HCT116 (cell line): Measurements from ENCODE around the gene SMIM35. TPM values are rescaled to one million over a fixed set of nuclear protein-coding genes. Genes with fewer than 3 reads are reported as not detected.

ENCODE experiments used
- ATAC-seq: fragments of 200-7000 bp; cut with Tn5 transposase; 2 replicates; pipeline ENCODE4 v1.9.1; 2020; ENCODE audit warnings: mild to moderate bottlenecking, moderate library complexity
- BruUV-seq: library from RNA; stranded (reverse); fragments of 400-500 nt; replicated peaks from 2 replicates; lab custom pipeline; 2021; lab: Mats Ljungman, UMichigan
- CTCF ChIA-PET: fragments of 300-600 bp; sonication (Branson Sonifier 250); formaldehyde crosslinking; loops from one replicate; lab custom pipeline; 2021; ENCODE audit warnings: antibody characterized with exemption; lab: Charles Lee
- POLR2A ChIA-PET: fragments of 300-600, 350-600 bp; sonication (Branson Sonifier 250); formaldehyde crosslinking; loops from one replicate; lab custom pipeline; 2021; ENCODE audit warnings: antibody characterized with exemption; lab: Charles Lee
- RAD21 ChIA-PET, 2 experiments: fragments of 300-600 bp; sonication (Branson Sonifier 250); formaldehyde crosslinking; loops; one replicate each; lab custom pipeline; 2023; ENCODE audit warnings: low total read pairs in 2 of 2; ENCODE audit not compliant: uncharacterized antibody in 2 of 2, unreplicated experiment in 2 of 2, low non-redundant PET in 1 of 2; lab: Charles Lee
- DNase-seq: peaks from one replicate; pipeline ENCODE4 v3.0.0-alpha.2; 2010; ENCODE audit warnings: low read depth, low spot score
- H2AFZ ChIP-seq: fragments of 200-600 bp; shearing (Covaris generic), sonication (generic); 2 replicates; pipeline ENCODE4 v1.6.1; 2017; ENCODE audit warnings: low read depth, mixed run types, mixed read lengths, antibody characterized with exemption, low read length; ENCODE audit not compliant: poor library complexity, severe bottlenecking
- H3K27ac ChIP-seq: 2 replicates; pipeline ENCODE4 v1.5.1; 2012; ENCODE audit warnings: low read depth, low read length
- H3K27me3 ChIP-seq: fragments of 200-600 bp; sonication (generic); 2 replicates; pipeline ENCODE4 v1.6.1; 2016; ENCODE audit warnings: mixed run types, low read length, mixed read lengths; ENCODE audit not compliant: insufficient read depth
- H3K36me3 ChIP-seq, 2 experiments: fragments of 200-500 bp in 1 of 2; fragments of 200-600 bp in 1 of 2; sonication (Bioruptor generic) in 1 of 2; sonication (generic) in 1 of 2; 2 replicates each; pipeline versions ENCODE4 v1.5.1 to v1.6.1; 2014 to 2016; ENCODE audit warnings: low read length in 2 of 2, inconsistent platforms in 1 of 2, mixed read lengths in 1 of 2, mixed run types in 1 of 2; ENCODE audit not compliant: insufficient read depth in 2 of 2, control insufficient read depth in 1 of 2
- H3K4me1 ChIP-seq, 2 experiments: fragments of 200-600 bp in 1 of 2; sonication (generic) in 1 of 2; 2 replicates each; pipeline versions ENCODE4 v1.5.1 to v1.6.1; 2012 to 2017; ENCODE audit warnings: low read length in 2 of 2, inconsistent platforms in 1 of 2, mild to moderate bottlenecking in 1 of 2, mixed read lengths in 1 of 2, mixed run types in 1 of 2, moderate library complexity in 1 of 2; ENCODE audit not compliant: insufficient read depth in 2 of 2, control insufficient read depth in 1 of 2
- H3K4me2 ChIP-seq: fragments of 200-600 bp; sonication (generic); 2 replicates; pipeline ENCODE4 v1.6.1; 2017; ENCODE audit warnings: mixed run types, low read length, mixed read lengths
- H3K4me3 ChIP-seq, 2 experiments: fragments of 200-600 bp in 1 of 2; sonication (generic) in 1 of 2; replicated peaks in 1 of 2; 2 replicates each; pipeline ENCODE4 v1.5.1; 2011 to 2016; ENCODE audit warnings: low read length in 2 of 2, control low read depth in 1 of 2, low read depth in 1 of 2, mild to moderate bottlenecking in 1 of 2, mixed read lengths in 1 of 2, mixed run types in 1 of 2
- H3K79me2 ChIP-seq: fragments of 200-600 bp; sonication (generic); 2 replicates; pipeline ENCODE4 v1.6.1; 2017; ENCODE audit warnings: mild to moderate bottlenecking, mixed run types, low read length, moderate library complexity, mixed read lengths; ENCODE audit not compliant: insufficient read depth
- H3K9ac ChIP-seq: fragments of 200-600 bp; sonication (generic); 2 replicates; pipeline ENCODE4 v1.6.1; 2016; ENCODE audit warnings: low read length, mixed read lengths
- H3K9me2 ChIP-seq: fragments of 200-600 bp; sonication (generic), shearing (Covaris generic); 2 replicates; pipeline ENCODE4 v1.6.1; 2017; ENCODE audit warnings: mixed run types, mild to moderate bottlenecking, moderate library complexity; ENCODE audit not compliant: insufficient read depth
- H3K9me3 ChIP-seq, 2 experiments: fragments of 200-500 bp in 1 of 2; fragments of 200-600 bp in 1 of 2; sonication (Bioruptor generic) in 1 of 2; sonication (generic) in 1 of 2; 2 replicates each; pipeline ENCODE4 v1.6.1; 2014 to 2017; ENCODE audit warnings: low read length in 2 of 2, mixed read lengths in 2 of 2, inconsistent platforms in 1 of 2, low read depth in 1 of 2, mild to moderate bottlenecking in 1 of 2, mixed run types in 1 of 2, moderate library complexity in 1 of 2; ENCODE audit not compliant: control insufficient read depth in 1 of 2, insufficient read depth in 1 of 2
- H4K20me1 ChIP-seq: fragments of 200-600 bp; sonication (generic), shearing (Covaris generic); 2 replicates; pipeline ENCODE4 v1.6.1; 2017; ENCODE audit warnings: mixed run types, mild to moderate bottlenecking, moderate library complexity; ENCODE audit not compliant: insufficient read depth
- ATF3 ChIP-seq: IDR thresholded peaks from 2 replicates; pipeline ENCODE4 v1.6.1; 2012
- CBX3 ChIP-seq: IDR thresholded peaks from 2 replicates; pipeline ENCODE4 v1.6.1; 2012; ENCODE audit warnings: low read depth
- CEBPB ChIP-seq: IDR thresholded peaks from 2 replicates; pipeline ENCODE4 v1.6.1; 2012; ENCODE audit warnings: low read depth
- CTCF ChIP-seq, 3 experiments: fragments of 200-600 bp in 1 of 3; sonication (generic) in 1 of 3; IDR thresholded peaks in 2 of 3; conservative IDR thresholded peaks in 1 of 3; 2 replicates each; pipeline ENCODE4 v1.5.1; 2012 to 2017; ENCODE audit warnings: low read depth in 2 of 3, low read length in 2 of 3, antibody characterized with exemption in 1 of 3, borderline replicate concordance in 1 of 3, control low read depth in 1 of 3, mild to moderate bottlenecking in 1 of 3, mixed read lengths in 1 of 3, mixed run types in 1 of 3, moderate library complexity in 1 of 3; ENCODE audit not compliant: insufficient read depth in 1 of 3
- EGR1 ChIP-seq: IDR thresholded peaks from 2 replicates; pipeline ENCODE4 v1.6.1; 2012; ENCODE audit warnings: low read depth
- ELF1 ChIP-seq: IDR thresholded peaks from 2 replicates; pipeline ENCODE4 v1.6.1; 2012; ENCODE audit warnings: low read depth, borderline replicate concordance
- POLR2AphosphoS5 ChIP-seq: IDR thresholded peaks from 2 replicates; pipeline ENCODE4 v1.6.1; 2011; ENCODE audit warnings: mild to moderate bottlenecking, low read depth, low read length, moderate library complexity
- REST ChIP-seq: IDR thresholded peaks from 2 replicates; pipeline ENCODE4 v1.6.1; 2012; ENCODE audit warnings: low read depth
- SIN3A ChIP-seq: IDR thresholded peaks from 2 replicates; pipeline ENCODE4 v1.6.1; 2012; ENCODE audit warnings: low read depth
- SP1 ChIP-seq: IDR thresholded peaks from 2 replicates; pipeline ENCODE4 v1.6.1; 2012; ENCODE audit warnings: low read depth
- SRF ChIP-seq: IDR thresholded peaks from 2 replicates; pipeline ENCODE4 v1.6.1; 2012; ENCODE audit warnings: low read depth
- TCF7L2 ChIP-seq: IDR thresholded peaks from 2 replicates; pipeline ENCODE4 v1.7.0; 2011; ENCODE audit warnings: borderline replicate concordance, inconsistent platforms; ENCODE audit not compliant: insufficient read depth, insufficient read length; ENCODE audit errors: extremely low read depth
- YY1 ChIP-seq: IDR thresholded peaks from 2 replicates; pipeline ENCODE4 v1.6.1; 2011; ENCODE audit warnings: low read length, low read depth, moderate library complexity, mild to moderate bottlenecking; ENCODE audit not compliant: insufficient replicate concordance; ENCODE audit errors: extremely low read depth
- ZBTB33 ChIP-seq: IDR thresholded peaks from 2 replicates; pipeline ENCODE4 v1.6.1; 2011; ENCODE audit warnings: mild to moderate bottlenecking, low read length, moderate library complexity; ENCODE audit not compliant: insufficient replicate concordance; ENCODE audit errors: extremely low read depth
- ZFX ChIP-seq: fragments of 450-650 bp; IDR thresholded peaks from 2 replicates; pipeline ENCODE4 v1.6.1; 2017
- ZNF274 ChIP-seq: fragments of 200-500 bp; sonication (Bioruptor generic); IDR thresholded peaks from 2 replicates; pipeline ENCODE4 v1.6.1; 2014; ENCODE audit warnings: mild to moderate bottlenecking, low read depth, low read length, inconsistent platforms
- intact Hi-C: fragments of 100-400 bp; cut with micrococcal nuclease; formaldehyde crosslinking; loops from 2 replicates; pipeline ENCODE4 v1.10.0; 2022
- total RNA-seq: library from RNA; stranded (reverse); gene quantifications from one replicate; pipeline ENCODE4 v1.2.1, GENCODE V29; 2021; ENCODE audit not compliant: unreplicated experiment
- TF ChIP-seq, protein P1 (sequence below): IDR thresholded peaks from 2 replicates; pipeline ENCODE4 v1.6.1; 2012

The SMIM35 gene
- total RNA-seq, 1 experiment from 2014 or later: not detected

DNA sequence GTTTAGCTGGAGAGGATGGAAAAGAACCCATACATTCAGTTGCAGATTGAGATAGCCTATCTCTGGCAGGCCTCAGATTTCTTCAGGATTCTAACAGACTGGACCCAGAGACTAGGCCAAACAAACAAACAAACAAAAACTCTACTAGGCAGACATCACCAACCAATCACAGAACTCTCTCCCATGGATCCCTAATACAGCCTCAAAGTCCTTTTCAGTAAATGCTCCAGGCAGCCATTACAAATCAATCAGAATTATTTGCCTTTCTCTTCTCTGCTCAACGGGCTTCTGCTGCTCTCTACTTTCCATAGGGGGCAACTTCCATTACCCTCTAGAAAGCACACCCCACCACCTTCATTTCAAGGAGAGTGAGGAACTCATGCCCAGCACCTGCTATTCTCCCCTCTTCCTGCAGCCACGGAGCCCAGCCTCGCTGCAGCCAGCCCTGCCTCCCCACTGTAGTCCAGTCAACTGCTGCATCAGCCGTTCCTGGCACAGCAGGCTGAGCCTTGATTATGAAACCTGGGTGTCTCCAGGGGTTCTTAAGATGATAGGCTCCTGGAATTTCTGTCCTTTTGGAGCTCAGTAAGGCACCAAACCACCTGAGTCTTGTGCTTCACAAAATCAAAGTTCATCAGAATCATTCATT, 19.0 kb upstream of the SMIM35 start:
- Histone ChIP-seq H3K9me3 (no peaks in the 10 kb centered on the region), H3K79me2 (no peaks in the 10 kb centered on the region), H3K9me2 (no peaks in the 10 kb centered on the region), H4K20me1 (no peaks in the 10 kb centered on the region), H3K4me3 (no peak overlapping the region), H3K36me3 (no peaks in the 10 kb centered on the region), H3K27me3 (no peaks in the 10 kb centered on the region), H3K9ac (no peak overlapping the region), H2AFZ (no peak overlapping the region), H3K4me1 (peaks cover 0 to 6% of the 10 kb centered on the region in 2 experiments; a peak in 1 of 4 replicates), H3K27ac (no peak overlapping the region), H3K4me2 (no peak overlapping the region)
- ChIA-PET CTCF (no interaction called here), RAD21 (no interaction called here), POLR2A (no interaction called here)
- TF ChIP-seq REST (no peak), POLR2AphosphoS5 (no peak), ZFX (no peak), ZBTB33 (no peak), ELF1 (no peak), CTCF (IDR thresholded peaks at IDR 0.05 in 2 of 3, conservative IDR thresholded peaks at IDR 0.05 in 1 of 3; ENCODE audit: borderline replicate concordance in 1 of 3, insufficient read depth in 1 of 3, low read depth in 2 of 3, low read length in 2 of 3) (no peak), SRF (no peak), ATF3 (no peak), CEBPB (no peak), TCF7L2 (no peak), ZNF274 (no peak), CBX3 (no peak), EGR1 (no peak), YY1 (no peak), SIN3A (no peak), SP1 (no peak)
- TF ChIP-seq, protein P1, sequence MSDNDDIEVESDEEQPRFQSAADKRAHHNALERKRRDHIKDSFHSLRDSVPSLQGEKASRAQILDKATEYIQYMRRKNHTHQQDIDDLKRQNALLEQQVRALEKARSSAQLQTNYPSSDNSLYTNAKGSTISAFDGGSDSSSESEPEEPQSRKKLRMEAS: no peak
- BruUV-seq: no TSS peak
- intact Hi-C loops: no loop called here
- DNase-seq (no peak), ATAC-seq (no peak)
